Liver (tissue), 3 donors: ENCODE measurements around the gene DHRS2.

Experiments
- RAD21 ChIP-seq, 2 donors: IDR thresholded peaks; 2 replicates each; pipeline ENCODE4 v1.6.1; 2016; ENCODE audit warnings: antibody characterized with exemption in 2 of 2, mild to moderate bottlenecking in 2 of 2
- RXRA ChIP-seq, 2 donors: IDR thresholded peaks; 2 replicates each; pipeline ENCODE4 v1.6.1; 2017 to 2018; ENCODE audit warnings: antibody characterized with exemption in 2 of 2, mild to moderate bottlenecking in 1 of 2
- YY1 ChIP-seq: IDR thresholded peaks from 2 replicates; pipeline ENCODE4 v1.6.1; 2016; ENCODE audit warnings: antibody characterized with exemption, mild to moderate bottlenecking
- TF ChIP-seq, protein P1 (sequence below): fragments of 150-350 bp; IDR thresholded peaks from 2 replicates; pipeline ENCODE4 v1.5.1; 2017; ENCODE audit warnings: improper control_type of control experiment, low read depth, low read length; ENCODE audit not compliant: missing input control
- TF ChIP-seq, protein P2 (sequence below): IDR thresholded peaks from 2 replicates; pipeline ENCODE4 v1.6.1; 2016; ENCODE audit warnings: antibody characterized with exemption, mild to moderate bottlenecking
- donor health status: healthy.
- donor health status: healthy.

DNA sequence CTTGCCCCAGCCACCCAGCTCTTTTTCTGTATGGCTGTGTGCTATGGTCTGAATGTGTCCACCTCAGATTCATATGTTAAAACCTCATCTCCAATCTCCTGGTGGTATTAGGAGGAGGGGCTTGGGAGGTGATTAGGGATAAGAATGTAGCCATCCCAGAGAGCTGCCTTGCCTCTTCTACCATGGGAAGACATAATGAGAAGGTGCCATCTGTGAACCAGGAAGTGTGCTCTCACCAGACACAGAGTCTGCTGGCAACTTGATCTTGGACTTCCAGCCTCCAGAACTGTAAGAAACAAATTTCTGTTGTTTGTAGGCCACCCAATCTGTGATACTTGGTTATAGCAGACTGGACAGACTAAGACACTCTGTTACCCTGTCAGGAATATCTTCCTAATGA is 34.7 kb upstream of the DHRS2 start:
- no peak for TF ChIP-seq RAD21 (IDR thresholded peaks at IDR 0.05)
- TF ChIP-seq, protein P1, sequence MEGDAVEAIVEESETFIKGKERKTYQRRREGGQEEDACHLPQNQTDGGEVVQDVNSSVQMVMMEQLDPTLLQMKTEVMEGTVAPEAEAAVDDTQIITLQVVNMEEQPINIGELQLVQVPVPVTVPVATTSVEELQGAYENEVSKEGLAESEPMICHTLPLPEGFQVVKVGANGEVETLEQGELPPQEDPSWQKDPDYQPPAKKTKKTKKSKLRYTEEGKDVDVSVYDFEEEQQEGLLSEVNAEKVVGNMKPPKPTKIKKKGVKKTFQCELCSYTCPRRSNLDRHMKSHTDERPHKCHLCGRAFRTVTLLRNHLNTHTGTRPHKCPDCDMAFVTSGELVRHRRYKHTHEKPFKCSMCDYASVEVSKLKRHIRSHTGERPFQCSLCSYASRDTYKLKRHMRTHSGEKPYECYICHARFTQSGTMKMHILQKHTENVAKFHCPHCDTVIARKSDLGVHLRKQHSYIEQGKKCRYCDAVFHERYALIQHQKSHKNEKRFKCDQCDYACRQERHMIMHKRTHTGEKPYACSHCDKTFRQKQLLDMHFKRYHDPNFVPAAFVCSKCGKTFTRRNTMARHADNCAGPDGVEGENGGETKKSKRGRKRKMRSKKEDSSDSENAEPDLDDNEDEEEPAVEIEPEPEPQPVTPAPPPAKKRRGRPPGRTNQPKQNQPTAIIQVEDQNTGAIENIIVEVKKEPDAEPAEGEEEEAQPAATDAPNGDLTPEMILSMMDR = no peak
- no peak for TF ChIP-seq RXRA (IDR thresholded peaks at IDR 0.05)
- TF ChIP-seq, protein P2, sequence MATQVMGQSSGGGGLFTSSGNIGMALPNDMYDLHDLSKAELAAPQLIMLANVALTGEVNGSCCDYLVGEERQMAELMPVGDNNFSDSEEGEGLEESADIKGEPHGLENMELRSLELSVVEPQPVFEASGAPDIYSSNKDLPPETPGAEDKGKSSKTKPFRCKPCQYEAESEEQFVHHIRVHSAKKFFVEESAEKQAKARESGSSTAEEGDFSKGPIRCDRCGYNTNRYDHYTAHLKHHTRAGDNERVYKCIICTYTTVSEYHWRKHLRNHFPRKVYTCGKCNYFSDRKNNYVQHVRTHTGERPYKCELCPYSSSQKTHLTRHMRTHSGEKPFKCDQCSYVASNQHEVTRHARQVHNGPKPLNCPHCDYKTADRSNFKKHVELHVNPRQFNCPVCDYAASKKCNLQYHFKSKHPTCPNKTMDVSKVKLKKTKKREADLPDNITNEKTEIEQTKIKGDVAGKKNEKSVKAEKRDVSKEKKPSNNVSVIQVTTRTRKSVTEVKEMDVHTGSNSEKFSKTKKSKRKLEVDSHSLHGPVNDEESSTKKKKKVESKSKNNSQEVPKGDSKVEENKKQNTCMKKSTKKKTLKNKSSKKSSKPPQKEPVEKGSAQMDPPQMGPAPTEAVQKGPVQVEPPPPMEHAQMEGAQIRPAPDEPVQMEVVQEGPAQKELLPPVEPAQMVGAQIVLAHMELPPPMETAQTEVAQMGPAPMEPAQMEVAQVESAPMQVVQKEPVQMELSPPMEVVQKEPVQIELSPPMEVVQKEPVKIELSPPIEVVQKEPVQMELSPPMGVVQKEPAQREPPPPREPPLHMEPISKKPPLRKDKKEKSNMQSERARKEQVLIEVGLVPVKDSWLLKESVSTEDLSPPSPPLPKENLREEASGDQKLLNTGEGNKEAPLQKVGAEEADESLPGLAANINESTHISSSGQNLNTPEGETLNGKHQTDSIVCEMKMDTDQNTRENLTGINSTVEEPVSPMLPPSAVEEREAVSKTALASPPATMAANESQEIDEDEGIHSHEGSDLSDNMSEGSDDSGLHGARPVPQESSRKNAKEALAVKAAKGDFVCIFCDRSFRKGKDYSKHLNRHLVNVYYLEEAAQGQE = no peak
- no peak for TF ChIP-seq YY1
